DND-41 (cell line): Measurements from ENCODE around the gene LMX1A.

ENCODE experiments used
- CTCF ChIP-seq: IDR thresholded peaks from 2 replicates; pipeline ENCODE4 v1.5.1; 2012; ENCODE audit warnings: borderline replicate concordance, low read length, moderate library complexity, mild to moderate bottlenecking; ENCODE audit not compliant: poor library complexity, severe bottlenecking; ENCODE audit errors: extremely low read depth
- EZH2 ChIP-seq: IDR thresholded peaks from 3 replicates; pipeline ENCODE4 v1.6.1; 2012; ENCODE audit warnings: borderline replicate concordance, low read depth, mild to moderate bottlenecking, moderate library complexity, low read length, inconsistent platforms; ENCODE audit not compliant: severe bottlenecking

- peak; percentile 97 for TF ChIP-seq CTCF
- TF ChIP-seq EZH2: no peak
These were observed 11.0 kb upstream of the LMX1A start for GRCh38 chr1:165367375-165367993.
